WTC11 (cell line): ENCODE data around the gene CEP72. TPM values are rescaled to one million over a fixed set of nuclear protein-coding genes. Genes with fewer than 3 reads are reported as not detected.

Experiments used
- ATAC-seq: fragments of 200-7000 bp; cut with Tn5 transposase; 2 replicates; pipeline ENCODE4 v1.10.0; 2021; ENCODE audit warnings: mild to moderate bottlenecking, moderate library complexity
- CTCF ChIA-PET: fragments of 300-600 bp; sonication (Branson Sonifier 250); formaldehyde crosslinking; loops from one replicate; lab custom pipeline; 2021; ENCODE audit warnings: antibody characterized with exemption; lab: Charles Lee
- POLR2A ChIA-PET: fragments of 350-600 bp; sonication (Branson Sonifier 250); formaldehyde crosslinking; loops from one replicate; lab custom pipeline; 2021; ENCODE audit warnings: antibody characterized with exemption; lab: Charles Lee
- DNase-seq: peaks from one replicate; pipeline ENCODE4 v3.0.0; 2021; ENCODE audit warnings: low spot score
- H3K27ac Mint-ChIP-seq: 2 replicates; pipeline ENCODE4 v1.8.0; 2021; ENCODE audit warnings: mixed read lengths
- H3K27me3 Mint-ChIP-seq: 2 replicates; pipeline ENCODE4 v1.8.0; 2021; ENCODE audit warnings: low read depth, mild to moderate bottlenecking, moderate library complexity, mixed read lengths
- H3K36me3 Mint-ChIP-seq: 2 replicates; pipeline ENCODE4 v1.8.0; 2021; ENCODE audit warnings: mixed read lengths
- H3K4me1 Mint-ChIP-seq: 2 replicates; pipeline ENCODE4 v1.8.0; 2022; ENCODE audit warnings: mixed read lengths
- H3K4me3 Mint-ChIP-seq: 2 replicates; pipeline ENCODE4 v1.8.0; 2021; ENCODE audit warnings: mild to moderate bottlenecking, moderate library complexity, mixed read lengths
- H3K9me3 Mint-ChIP-seq: 2 replicates; pipeline ENCODE4 v1.8.0; 2021; ENCODE audit warnings: mixed read lengths
- ATF1 ChIP-seq: sonication (generic); formaldehyde crosslinking; IDR thresholded peaks from 2 replicates; pipeline ENCODE4 v1.8.1; 2023; ENCODE audit warnings: mild to moderate bottlenecking, moderate library complexity, missing genetic modification reagents
- CREM ChIP-seq: sonication (generic); formaldehyde crosslinking; IDR thresholded peaks from 2 replicates; pipeline ENCODE4 v1.8.1; 2022; ENCODE audit warnings: mild to moderate bottlenecking, missing genetic modification reagents, moderate library complexity
- E2F1 ChIP-seq: sonication (generic); formaldehyde crosslinking; IDR thresholded peaks from 2 replicates; pipeline ENCODE4 v1.8.0; 2022; ENCODE audit warnings: mild to moderate bottlenecking, missing genetic modification reagents
- EMX1 ChIP-seq: fragments of 250-450 bp; sonication (Bioruptor Pico); IDR thresholded peaks from 2 replicates; pipeline ENCODE4 v1.8.0; 2021; ENCODE audit warnings: mild to moderate bottlenecking
- ESRRA ChIP-seq: sonication (generic); formaldehyde crosslinking; IDR thresholded peaks from 2 replicates; pipeline ENCODE4 v1.8.1; 2022; ENCODE audit warnings: mild to moderate bottlenecking, missing genetic modification reagents, borderline replicate concordance
- FOXJ3 ChIP-seq: sonication (generic); formaldehyde crosslinking; IDR thresholded peaks from 2 replicates; pipeline ENCODE4 v1.9.0; 2021; ENCODE audit warnings: missing genetic modification reagents, mild to moderate bottlenecking, borderline replicate concordance
- GRHL2 ChIP-seq: fragments of 250-450 bp; sonication (Bioruptor Pico); IDR thresholded peaks from 2 replicates; pipeline ENCODE4 v1.8.0; 2022; ENCODE audit warnings: mild to moderate bottlenecking, moderate library complexity; ENCODE audit not compliant: insufficient replicate concordance, severe bottlenecking
- IRF1 ChIP-seq: sonication (generic); formaldehyde crosslinking; IDR thresholded peaks from 2 replicates; pipeline ENCODE4 v1.8.0; 2023; ENCODE audit warnings: missing genetic modification reagents
- JAZF1 ChIP-seq: fragments of 250-450 bp; sonication (Bioruptor Pico); IDR thresholded peaks from 2 replicates; pipeline ENCODE4 v1.9.0; 2021; ENCODE audit warnings: moderate library complexity, mild to moderate bottlenecking, inconsistent platforms
- KAT7 ChIP-seq: sonication (generic); formaldehyde crosslinking; IDR thresholded peaks from 2 replicates; pipeline ENCODE4 v1.8.1; 2023; ENCODE audit warnings: missing genetic modification reagents, mild to moderate bottlenecking, borderline replicate concordance
- MXD4 ChIP-seq: fragments of 250-450 bp; sonication (Bioruptor Pico); IDR thresholded peaks from 2 replicates; pipeline ENCODE4 v1.8.0; 2021; ENCODE audit warnings: mild to moderate bottlenecking, moderate library complexity, borderline replicate concordance
- MYBL2 ChIP-seq: sonication (generic); formaldehyde crosslinking; IDR thresholded peaks from 2 replicates; pipeline ENCODE4 v1.8.1; 2023; ENCODE audit warnings: mild to moderate bottlenecking, moderate library complexity, missing genetic modification reagents
- PRRX2 ChIP-seq: fragments of 250-450 bp; sonication (Bioruptor Pico); IDR thresholded peaks from 2 replicates; pipeline ENCODE4 v1.8.0; 2021; ENCODE audit warnings: mild to moderate bottlenecking
- SMAD4 ChIP-seq: sonication (generic); formaldehyde crosslinking; IDR thresholded peaks from 2 replicates; pipeline ENCODE4 v1.8.0; 2022; ENCODE audit warnings: mild to moderate bottlenecking, missing genetic modification reagents
- ZBTB43 ChIP-seq: sonication (generic); formaldehyde crosslinking; IDR thresholded peaks from 2 replicates; pipeline ENCODE4 v1.8.1; 2023; ENCODE audit warnings: mild to moderate bottlenecking, missing genetic modification reagents
- ZNF232 ChIP-seq: sonication (generic); formaldehyde crosslinking; IDR thresholded peaks from 2 replicates; pipeline ENCODE4 v1.8.0; 2022; ENCODE audit warnings: mild to moderate bottlenecking, missing genetic modification reagents
- ZNF263 ChIP-seq: sonication (generic); formaldehyde crosslinking; IDR thresholded peaks from 2 replicates; pipeline ENCODE4 v1.8.1; 2022; ENCODE audit warnings: low read depth, mild to moderate bottlenecking, moderate library complexity, missing genetic modification reagents
- ZNF317 ChIP-seq: sonication (generic); formaldehyde crosslinking; IDR thresholded peaks from 2 replicates; pipeline ENCODE4 v1.8.1; 2023; ENCODE audit warnings: low read depth, mild to moderate bottlenecking, moderate library complexity, missing genetic modification reagents, borderline replicate concordance
- ZNF416 ChIP-seq: fragments of 250-450 bp; sonication (Bioruptor Pico); IDR thresholded peaks from 2 replicates; pipeline ENCODE4 v1.9.0; 2021; ENCODE audit warnings: mild to moderate bottlenecking, inconsistent platforms
- ZSCAN18 ChIP-seq: fragments of 250-450 bp; sonication (Bioruptor Pico); IDR thresholded peaks from 2 replicates; pipeline ENCODE4 v2.1.2; 2022; ENCODE audit warnings: mild to moderate bottlenecking, moderate library complexity
- total RNA-seq: library from RNA; stranded (reverse); gene quantifications from 3 replicates; pipeline ENCODE4 v1.2.3, GENCODE V29; 2021
- TF ChIP-seq, protein P1 (sequence below): sonication (generic); formaldehyde crosslinking; IDR thresholded peaks from 2 replicates; pipeline ENCODE4 v1.8.0; 2022; ENCODE audit warnings: mild to moderate bottlenecking, missing genetic modification reagents
- TF ChIP-seq, protein P2 (sequence below): fragments of 250-450 bp; sonication (Bioruptor Pico); IDR thresholded peaks from 2 replicates; pipeline ENCODE4 v1.8.0; 2021; ENCODE audit warnings: mild to moderate bottlenecking
- TF ChIP-seq, protein P3 (sequence below): sonication (generic); formaldehyde crosslinking; IDR thresholded peaks from 2 replicates; pipeline ENCODE4 v1.8.1; 2022; ENCODE audit warnings: low read depth, mild to moderate bottlenecking, moderate library complexity, missing genetic modification reagents, borderline replicate concordance

CEP72 gene
- total RNA-seq, 1 experiment from 2014 or later = 26.6 TPM

DNA sequence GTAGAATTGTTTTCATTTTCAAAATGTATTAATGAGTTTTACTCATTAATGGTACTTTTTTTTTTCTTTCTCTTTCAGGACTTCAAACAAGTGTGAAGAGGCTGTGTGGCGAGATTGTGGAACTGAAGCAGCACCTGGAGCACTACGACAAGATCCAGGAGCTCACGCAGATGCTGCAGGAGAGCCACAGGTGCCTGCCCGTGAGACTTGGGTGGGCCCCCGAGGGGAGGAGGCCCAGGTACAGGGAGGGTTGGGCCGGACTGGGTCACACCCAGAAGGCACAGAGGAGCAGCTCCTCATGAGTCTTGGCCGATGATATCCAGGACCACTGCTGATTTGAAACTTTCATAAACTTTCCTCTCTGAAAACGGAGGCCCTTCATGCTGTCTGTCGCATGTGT lies 35.6 kb downstream of the CEP72 start (continued):
- TF ChIP-seq ZSCAN18 (CRISPR knock-in tag) (no peak), ZNF416 (CRISPR knock-in tag) (no peak), ESRRA (CRISPR knock-in tag) (no peak), KAT7 (CRISPR knock-in tag) (no peak), CREM (CRISPR knock-in tag) (no peak), MXD4 (CRISPR knock-in tag) (no peak)

GRCh38 chr5:651296-652022 lies 39.3 kb downstream of the CEP72 start:
- no peak for ATAC-seq
- ChIA-PET POLR2A (no interaction called here), CTCF (no interaction called here)
- no peaks in the 10 kb centered on the region for H3K4me1 Mint-ChIP-seq
- H3K9me3 Mint-ChIP-seq = peaks cover 16% of the 10 kb centered on the region
- DNase-seq = no peak
- peaks cover 42% of the 10 kb centered on the region for H3K36me3 Mint-ChIP-seq
- TF ChIP-seq E2F1 (CRISPR knock-in tag) (no peak), PRRX2 (CRISPR knock-in tag) (no peak), ATF1 (CRISPR knock-in tag) (no peak)
- TF ChIP-seq, protein P1, sequence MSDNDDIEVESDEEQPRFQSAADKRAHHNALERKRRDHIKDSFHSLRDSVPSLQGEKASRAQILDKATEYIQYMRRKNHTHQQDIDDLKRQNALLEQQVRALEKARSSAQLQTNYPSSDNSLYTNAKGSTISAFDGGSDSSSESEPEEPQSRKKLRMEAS (CRISPR knock-in tag) = no peak
- TF ChIP-seq, protein P2, sequence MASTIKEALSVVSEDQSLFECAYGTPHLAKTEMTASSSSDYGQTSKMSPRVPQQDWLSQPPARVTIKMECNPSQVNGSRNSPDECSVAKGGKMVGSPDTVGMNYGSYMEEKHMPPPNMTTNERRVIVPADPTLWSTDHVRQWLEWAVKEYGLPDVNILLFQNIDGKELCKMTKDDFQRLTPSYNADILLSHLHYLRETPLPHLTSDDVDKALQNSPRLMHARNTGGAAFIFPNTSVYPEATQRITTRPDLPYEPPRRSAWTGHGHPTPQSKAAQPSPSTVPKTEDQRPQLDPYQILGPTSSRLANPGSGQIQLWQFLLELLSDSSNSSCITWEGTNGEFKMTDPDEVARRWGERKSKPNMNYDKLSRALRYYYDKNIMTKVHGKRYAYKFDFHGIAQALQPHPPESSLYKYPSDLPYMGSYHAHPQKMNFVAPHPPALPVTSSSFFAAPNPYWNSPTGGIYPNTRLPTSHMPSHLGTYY (CRISPR knock-in tag) = no peak
- H3K27me3 Mint-ChIP-seq = no peaks in the 10 kb centered on the region
- H3K4me3 Mint-ChIP-seq = no peak overlapping the region
- no peak overlapping the region for H3K27ac Mint-ChIP-seq

DNA sequence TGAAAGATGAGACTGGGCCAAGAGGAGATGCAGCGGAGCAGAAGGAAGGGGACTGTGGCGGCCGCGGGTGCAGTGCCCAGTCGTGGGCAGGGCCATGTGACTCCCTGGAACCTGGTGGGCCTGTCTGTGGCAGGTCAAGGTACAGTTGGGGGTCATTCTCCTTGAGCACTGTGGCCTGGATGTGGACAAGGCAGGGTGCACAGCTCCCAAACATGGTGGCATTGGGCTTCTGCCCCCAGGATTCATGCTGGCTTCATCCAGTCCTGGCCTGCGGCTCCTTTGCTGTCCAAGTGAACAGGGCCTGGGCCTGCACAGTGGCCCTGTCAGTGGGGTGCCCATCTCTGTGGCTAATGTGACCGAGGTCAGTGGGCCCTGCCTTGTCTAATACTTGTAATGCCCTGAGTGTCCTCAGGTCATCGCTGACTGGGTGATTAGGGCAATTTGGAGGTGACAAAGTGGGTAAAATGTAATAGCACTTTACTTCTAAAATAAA lies 39.9 kb downstream of the CEP72 start:
- CTCF ChIA-PET = no interaction called here
- DNase-seq (no peak), ATAC-seq (no peak)
- no peak overlapping the region for H3K27ac Mint-ChIP-seq
- H3K4me3 Mint-ChIP-seq = no peak overlapping the region
- no peaks in the 10 kb centered on the region for H3K27me3 Mint-ChIP-seq
- H3K4me1 Mint-ChIP-seq = no peaks in the 10 kb centered on the region
- POLR2A ChIA-PET = no interaction called here
- H3K36me3 Mint-ChIP-seq = peaks cover 48% of the 10 kb centered on the region
- H3K9me3 Mint-ChIP-seq = peaks cover 16% of the 10 kb centered on the region
- no peak for TF ChIP-seq MXD4 (CRISPR knock-in tag)
- TF ChIP-seq EMX1 = no peak
- TF ChIP-seq ZNF317 (CRISPR knock-in tag) = no peak
- no peak for TF ChIP-seq ZBTB43 (CRISPR knock-in tag)
- TF ChIP-seq ZNF232 (CRISPR knock-in tag) = no peak
- TF ChIP-seq IRF1 (CRISPR knock-in tag) = no peak
- no peak for TF ChIP-seq GRHL2 (CRISPR knock-in tag)
- TF ChIP-seq SMAD4 (CRISPR knock-in tag) = no peak
- no peak for TF ChIP-seq KAT7 (CRISPR knock-in tag)
- no peak for TF ChIP-seq ZNF263 (CRISPR knock-in tag)
- no peak for TF ChIP-seq FOXJ3 (CRISPR knock-in tag)
- no peak for TF ChIP-seq JAZF1 (CRISPR knock-in tag)
- TF ChIP-seq, protein P3, sequence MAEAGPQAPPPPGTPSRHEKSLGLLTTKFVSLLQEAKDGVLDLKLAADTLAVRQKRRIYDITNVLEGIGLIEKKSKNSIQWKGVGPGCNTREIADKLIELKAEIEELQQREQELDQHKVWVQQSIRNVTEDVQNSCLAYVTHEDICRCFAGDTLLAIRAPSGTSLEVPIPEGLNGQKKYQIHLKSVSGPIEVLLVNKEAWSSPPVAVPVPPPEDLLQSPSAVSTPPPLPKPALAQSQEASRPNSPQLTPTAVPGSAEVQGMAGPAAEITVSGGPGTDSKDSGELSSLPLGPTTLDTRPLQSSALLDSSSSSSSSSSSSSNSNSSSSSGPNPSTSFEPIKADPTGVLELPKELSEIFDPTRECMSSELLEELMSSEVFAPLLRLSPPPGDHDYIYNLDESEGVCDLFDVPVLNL (CRISPR knock-in tag) = no peak
- no peak for TF ChIP-seq MYBL2 (CRISPR knock-in tag)
